Lower leg skin (tissue), 4 donors: ENCODE results near the gene PHACTR2. TPM values are rescaled to one million over a fixed set of nuclear protein-coding genes. Genes with fewer than 3 reads are reported as not detected.
"Not testable (repeated sequence)": the region's sequence is repeated elsewhere in the genome, so short reads cannot be mapped to it uniquely, and the experiment has no call there.

Source experiments
- DNase-seq, 2 donors: peaks; one replicate each; pipeline ENCODE4 v3.0.0-alpha.2; 2019; ENCODE audit warnings: low spot score in 2 of 2
- H3K4me3 ChIP-seq: fragments of 200-600 bp; sonication (generic); 2 replicates; pipeline ENCODE4 v1.5.1; 2017; ENCODE audit warnings: mild to moderate bottlenecking, low read depth; ENCODE audit not compliant: poor library complexity, severe bottlenecking
- POLR2A ChIP-seq, 2 donors: fragments of 450-650 bp; IDR thresholded peaks; one replicate each; pipeline ENCODE4 v1.6.1; 2016 to 2017; ENCODE audit warnings: antibody characterized with exemption in 2 of 2, mild to moderate bottlenecking in 1 of 2, moderate library complexity in 1 of 2
- WGBS, 2 donors: methylation state at CpG; one replicate each; pipeline ENCODE4 v1.1.5; 2018; 5-methylcytosine and 5-hydroxymethylcytosine counted together
- intact Hi-C: fragments of 100-400 bp; cut with DNase I; formaldehyde crosslinking; loops from one replicate; pipeline ENCODE4 v1.15.0; 2023; ENCODE audit warnings: low total_unique reads
- total RNA-seq, 4 donors: library from RNA; depleted of rRNA; stranded (reverse); fragments of >200 nt; gene quantifications; one replicate each; pipeline ENCODE4 v1.1.0, GENCODE V29; 2016
- TF ChIP-seq, protein P1 (sequence below), 3 donors: fragments of 450-650 bp; IDR thresholded peaks; one replicate each; pipeline ENCODE4 v1.5.1; 2016; ENCODE audit warnings: antibody characterized with exemption in 3 of 3, mild to moderate bottlenecking in 3 of 3, moderate library complexity in 2 of 3

Gene PHACTR2
- total RNA-seq, 4 donors from 2014 or later, result 9.4 to 24.5 (median 15.2) TPM

DNA sequence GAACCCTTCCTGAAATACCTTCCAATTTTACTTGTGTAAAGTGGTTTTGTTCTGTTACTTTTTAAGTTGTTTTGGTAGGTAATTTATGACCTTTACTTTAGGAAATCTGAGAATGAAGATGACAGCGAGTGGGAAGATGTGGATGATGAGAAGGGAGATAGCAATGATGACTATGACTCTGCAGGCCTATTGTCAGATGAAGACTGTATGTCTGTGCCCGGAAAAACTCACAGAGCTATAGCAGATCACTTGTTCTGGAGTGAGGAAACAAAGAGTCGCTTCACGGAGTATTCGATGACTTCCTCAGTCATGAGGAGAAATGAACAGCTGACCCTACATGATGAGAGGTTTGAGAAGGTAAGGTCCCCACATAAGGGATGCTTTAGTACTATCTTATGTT, 179.9 kb downstream of the PHACTR2 start:
- intact Hi-C loops, result no loop called here
- WGBS, 2 donors, result 94% methylated on average over 5 of the region's 5 CpGs
- no peak for DNase-seq
- no peak overlapping the region for H3K4me3 ChIP-seq
- TF ChIP-seq, protein P1, sequence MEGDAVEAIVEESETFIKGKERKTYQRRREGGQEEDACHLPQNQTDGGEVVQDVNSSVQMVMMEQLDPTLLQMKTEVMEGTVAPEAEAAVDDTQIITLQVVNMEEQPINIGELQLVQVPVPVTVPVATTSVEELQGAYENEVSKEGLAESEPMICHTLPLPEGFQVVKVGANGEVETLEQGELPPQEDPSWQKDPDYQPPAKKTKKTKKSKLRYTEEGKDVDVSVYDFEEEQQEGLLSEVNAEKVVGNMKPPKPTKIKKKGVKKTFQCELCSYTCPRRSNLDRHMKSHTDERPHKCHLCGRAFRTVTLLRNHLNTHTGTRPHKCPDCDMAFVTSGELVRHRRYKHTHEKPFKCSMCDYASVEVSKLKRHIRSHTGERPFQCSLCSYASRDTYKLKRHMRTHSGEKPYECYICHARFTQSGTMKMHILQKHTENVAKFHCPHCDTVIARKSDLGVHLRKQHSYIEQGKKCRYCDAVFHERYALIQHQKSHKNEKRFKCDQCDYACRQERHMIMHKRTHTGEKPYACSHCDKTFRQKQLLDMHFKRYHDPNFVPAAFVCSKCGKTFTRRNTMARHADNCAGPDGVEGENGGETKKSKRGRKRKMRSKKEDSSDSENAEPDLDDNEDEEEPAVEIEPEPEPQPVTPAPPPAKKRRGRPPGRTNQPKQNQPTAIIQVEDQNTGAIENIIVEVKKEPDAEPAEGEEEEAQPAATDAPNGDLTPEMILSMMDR (IDR thresholded peaks at IDR 0.05), result no peak
- TF ChIP-seq POLR2A (IDR thresholded peaks at IDR 0.05), result no peak

DNA sequence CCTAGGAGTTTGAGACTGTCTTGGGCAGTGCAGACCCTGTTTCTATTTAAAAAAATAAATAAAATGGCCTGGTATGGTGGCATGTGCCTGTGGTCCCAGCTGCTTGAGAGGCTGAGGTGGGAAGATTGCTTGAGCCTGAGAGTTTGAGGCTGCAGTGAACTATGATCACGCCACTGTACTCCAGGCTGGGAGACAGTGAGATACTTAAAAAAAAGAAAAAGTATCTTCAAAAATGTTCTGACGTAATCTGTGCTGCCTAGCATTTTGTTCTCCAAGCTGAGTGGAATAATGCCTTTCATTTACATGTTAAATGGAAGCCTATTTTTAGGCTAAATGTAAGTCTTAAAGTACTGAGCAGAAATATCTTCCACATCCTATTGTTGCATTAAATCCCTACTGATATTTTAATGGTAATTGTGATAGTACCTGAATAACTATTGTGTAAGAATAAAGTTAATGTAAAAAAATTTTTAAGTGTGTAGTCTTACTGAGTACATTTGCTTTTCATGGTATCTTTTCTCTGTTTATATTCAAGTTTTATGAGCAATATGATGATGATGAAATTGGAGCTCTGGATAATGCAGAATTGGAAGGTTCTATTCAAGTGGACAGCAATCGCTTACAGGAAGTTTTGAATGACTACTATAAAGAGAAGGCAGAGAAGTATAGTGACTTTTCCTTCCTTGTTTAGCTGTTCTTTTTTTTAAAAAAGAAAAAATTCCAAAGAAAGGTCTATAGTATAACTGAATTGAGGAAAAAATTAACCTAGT, 182.3 kb downstream of the PHACTR2 start:
- intact Hi-C loops, result no loop called here
- no peak overlapping the region for H3K4me3 ChIP-seq
- no peak for TF ChIP-seq POLR2A (IDR thresholded peaks at IDR 0.05)
- TF ChIP-seq, protein P1 (IDR thresholded peaks at IDR 0.05), result no peak
- no peak for DNase-seq
- 94 to 95% methylated on average over 3 of the region's 3 CpGs for WGBS, 2 donors

DNA sequence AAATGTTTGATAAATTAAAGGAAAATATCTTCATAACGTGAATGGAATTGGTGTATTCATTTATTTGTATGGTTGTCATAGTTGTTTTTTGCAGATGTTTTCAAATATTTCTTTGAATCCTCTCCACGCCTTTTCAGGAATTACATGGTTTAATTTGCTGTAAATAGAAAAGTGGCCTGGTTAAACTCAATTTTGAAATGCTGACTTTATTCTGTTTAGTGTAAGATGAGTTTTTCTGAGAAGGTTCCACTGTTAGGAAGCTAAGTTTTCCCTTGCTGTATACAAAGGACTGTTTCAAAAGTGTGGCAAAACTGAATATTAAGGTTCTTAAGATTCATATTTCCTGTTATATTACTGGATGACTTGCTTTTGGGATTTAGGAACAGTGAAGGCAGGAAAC, 186.0 kb downstream of the PHACTR2 start:
- H3K4me3 ChIP-seq, result no peak overlapping the region
- WGBS, 2 donors, result 66 to 76% methylated on average over 2 of the region's 2 CpGs
- intact Hi-C loops, result no loop called here
- DNase-seq, result no peak
- no peak for TF ChIP-seq POLR2A (IDR thresholded peaks at IDR 0.05)
- TF ChIP-seq, protein P1 (IDR thresholded peaks at IDR 0.05), result no peak

DNA sequence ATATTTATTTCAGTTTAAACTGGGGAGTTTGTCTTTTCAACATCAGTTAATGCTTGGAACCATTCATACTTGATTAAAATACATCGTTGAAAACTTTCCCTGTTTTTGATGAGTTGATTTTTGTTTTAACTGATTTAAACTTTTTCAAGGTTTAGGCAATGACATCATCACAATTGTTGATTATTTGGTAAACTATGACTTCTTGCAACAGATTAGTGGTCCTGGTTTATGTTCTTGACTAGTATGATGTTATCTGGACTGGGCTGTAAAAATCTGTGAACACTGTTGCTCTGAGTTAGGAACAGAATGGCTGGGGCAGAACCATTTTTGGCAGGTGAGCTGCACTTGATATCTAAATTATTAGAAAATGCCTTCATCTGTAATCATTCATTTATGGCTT, 186.5 kb downstream of the PHACTR2 start, which contains the start of gene ZC2HC1B:
Gene ZC2HC1B (plus strand): TSS at position 241 of the 400 bp plus-strand sequence. CDS start 66 bp downstream, at position 307.
- no peak for TF ChIP-seq POLR2A (IDR thresholded peaks at IDR 0.05)
- TF ChIP-seq, protein P1 (IDR thresholded peaks at IDR 0.05), result no peak
- intact Hi-C loops, result no loop called here
- DNase-seq, result no peak
- H3K4me3 ChIP-seq, result no peak within 1 kb of the TSS
- 74 to 80% methylated on average over 1 of the region's 1 CpG for WGBS, 2 donors

DNA sequence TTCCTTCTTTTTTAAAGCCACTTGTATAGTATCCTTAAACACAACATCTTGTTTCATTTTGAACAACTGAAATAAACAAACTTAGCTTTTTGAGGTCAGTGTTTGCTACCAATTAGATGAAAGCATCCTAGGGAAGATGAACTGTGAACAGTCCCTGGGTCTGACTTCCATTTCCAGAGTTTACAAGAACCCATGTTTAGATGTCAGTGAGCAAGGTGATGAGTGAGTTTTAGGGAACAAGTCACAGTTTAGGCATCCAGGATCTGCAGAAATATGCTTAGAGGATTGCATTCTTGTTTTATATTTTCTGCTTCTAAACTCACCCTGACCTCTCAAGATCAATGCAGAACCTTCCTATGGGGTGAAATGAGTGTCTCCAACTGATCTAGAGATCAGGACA, 189.5 kb downstream of the PHACTR2 start:
- intact Hi-C loops, result no loop called here
- no peak for DNase-seq
- H3K4me3 ChIP-seq, result no peak overlapping the region
- no peak for TF ChIP-seq POLR2A (IDR thresholded peaks at IDR 0.05)

DNA sequence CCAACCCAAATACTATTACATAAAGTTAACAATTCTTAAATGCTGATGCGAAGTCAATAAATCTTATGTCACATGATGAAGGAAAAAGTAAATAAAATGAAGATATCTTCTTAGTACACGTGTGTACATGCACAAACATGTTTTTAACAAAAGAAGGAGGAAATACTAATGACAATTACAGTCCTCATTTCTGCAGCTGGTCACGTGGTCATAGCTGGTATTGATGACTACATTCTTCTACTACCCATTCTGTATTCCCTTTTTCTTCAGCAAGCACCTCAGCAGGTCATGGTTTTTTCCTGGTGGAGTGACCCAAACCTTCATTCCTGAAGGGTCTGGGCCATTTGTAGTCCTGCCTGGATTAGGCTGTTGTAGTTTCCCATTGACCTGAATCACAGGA, 191.0 kb downstream of the PHACTR2 start:
- intact Hi-C loops, DNase-seq, H3K4me3 ChIP-seq: not testable (repeated sequence)
- 93 to 94% methylated on average over 3 of the region's 3 CpGs for WGBS, 2 donors

DNA sequence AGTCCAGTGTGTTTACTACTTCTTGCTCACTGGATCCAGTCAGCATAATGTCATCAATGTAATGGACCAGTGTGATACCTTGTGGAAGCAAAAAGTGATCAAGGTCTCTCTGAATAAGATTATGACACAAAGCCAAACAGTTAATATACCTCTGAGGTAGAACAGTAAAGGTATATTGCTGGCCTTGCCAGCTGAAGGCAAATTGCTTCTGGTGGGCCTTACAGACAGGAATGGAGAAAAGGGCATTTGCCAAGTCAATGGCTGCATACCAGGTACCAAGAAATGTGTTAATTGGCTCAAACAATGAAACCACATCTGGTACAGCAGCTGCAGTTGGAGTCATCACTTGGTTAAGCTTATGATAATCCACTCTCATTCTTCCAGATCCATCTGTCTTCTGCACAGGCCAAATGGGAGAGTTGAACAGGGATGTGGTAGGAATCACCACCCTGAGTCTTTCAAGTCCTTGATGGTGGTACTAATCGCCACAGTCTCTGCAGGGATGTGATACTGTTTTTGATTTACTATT, 193.5 kb downstream of the PHACTR2 start:
- WGBS, 2 donors, result 75 to 91% methylated on average over 1 of the region's 1 CpG
- H3K4me3 ChIP-seq, intact Hi-C loops, DNase-seq: not testable (repeated sequence)
